B cell (primary cell): Measurements from ENCODE around the gene NUAK1. TPM values are rescaled to one million over a fixed set of nuclear protein-coding genes. Genes with fewer than 3 reads are reported as not detected.

Source experiments
- ATAC-seq: fragments of 200-7000 bp; cut with Tn5 transposase; one replicate; pipeline ENCODE4 v1.10.0; 2021; ENCODE audit warnings: low read depth, mild to moderate bottlenecking, moderate number of reproducible peaks, moderate library complexity
- CTCF ChIA-PET: fragments of 350-600 bp; sonication (Branson Sonifier 250); formaldehyde crosslinking; loops from one replicate; lab custom pipeline; 2021; ENCODE audit warnings: antibody characterized with exemption, inconsistent platforms; lab: Charles Lee
- POLR2A ChIA-PET: fragments of 350-600 bp; sonication (Branson Sonifier 250); formaldehyde crosslinking; loops from one replicate; lab custom pipeline; 2021; ENCODE audit warnings: antibody characterized with exemption; lab: Charles Lee
- DNase-seq: peaks from one replicate; pipeline ENCODE4 v3.0.0; 2013
- H2AFZ ChIP-seq: 2 replicates; pipeline ENCODE4 v1.6.1; 2012; ENCODE audit warnings: mild to moderate bottlenecking, low read depth, low read length; ENCODE audit not compliant: insufficient read depth, poor library complexity, severe bottlenecking
- H3K27ac ChIP-seq, 2 donors: 1 replicate in 1 of 2; 2 replicates in 1 of 2; pipeline ENCODE4 v1.5.1; 2012 to 2013; ENCODE audit warnings: low read length in 2 of 2, mild to moderate bottlenecking in 2 of 2, moderate library complexity in 1 of 2
- H3K27me3 ChIP-seq, 4 experiments: fragments of 200-600 bp in 1 of 4; sonication (generic) in 1 of 4; replicated peaks in 1 of 4; 1 replicate in 2 of 4; 2 replicates in 2 of 4; pipeline versions ENCODE4 v1.6.1 to v1.7.0; 2013 to 2016; ENCODE audit warnings: low read length in 3 of 4, mild to moderate bottlenecking in 2 of 4, mixed read lengths in 1 of 4, moderate library complexity in 1 of 4; ENCODE audit not compliant: insufficient read depth in 4 of 4, control insufficient read depth in 3 of 4; ENCODE audit errors: control extremely low read depth in 1 of 4
- H3K36me3 ChIP-seq, 2 experiments: replicated peaks in 1 of 2; 1 replicate in 1 of 2; 2 replicates in 1 of 2; pipeline versions ENCODE4 v1.6.1 to v1.7.1; 2013; ENCODE audit warnings: low read length in 1 of 2; ENCODE audit not compliant: insufficient read depth in 2 of 2, control insufficient read depth in 1 of 2; ENCODE audit errors: control extremely low read depth in 1 of 2, extremely low read depth in 1 of 2
- H3K4me1 ChIP-seq, 2 donors: fragments of 200-600 bp in 1 of 2; sonication (generic) in 1 of 2; 1 replicate in 1 of 2; 2 replicates in 1 of 2; pipeline versions ENCODE4 v1.5.1 to v1.6.1; 2013 to 2017; ENCODE audit warnings: low read length in 2 of 2; ENCODE audit not compliant: control insufficient read depth in 2 of 2, insufficient read depth in 2 of 2
- H3K4me2 ChIP-seq: replicated peaks from 2 replicates; pipeline ENCODE3; 2012; ENCODE audit warnings: mild to moderate bottlenecking, low read depth, low read length; ENCODE audit not compliant: poor library complexity, severe bottlenecking
- H3K4me3 ChIP-seq, 5 experiments: fragments of 200-600 bp in 1 of 5; sonication (generic) in 1 of 5; 1 replicate in 3 of 5; 2 replicates in 2 of 5; pipeline versions ENCODE4 v1.5.1 to v1.7.0; 2011 to 2016; ENCODE audit warnings: low read length in 4 of 5, mild to moderate bottlenecking in 4 of 5, low read depth in 2 of 5, control low read depth in 1 of 5, moderate library complexity in 1 of 5; ENCODE audit not compliant: insufficient read depth in 1 of 5; ENCODE audit errors: control extremely low read depth in 1 of 5, extremely low read depth in 1 of 5
- H3K79me2 ChIP-seq: fragments of 200-600 bp; sonication (generic); one replicate; pipeline ENCODE4 v1.6.0; 2016; ENCODE audit warnings: low read length; ENCODE audit not compliant: control insufficient read depth, insufficient read depth
- H3K9ac ChIP-seq: fragments of 200-600 bp; sonication (generic); 2 replicates; pipeline ENCODE4 v1.6.1; 2017; ENCODE audit warnings: mild to moderate bottlenecking, low read length, moderate library complexity
- H3K9me3 ChIP-seq, 3 donors: one replicate each; pipeline versions ENCODE4 v1.6.1 to v1.7.1; 2013; ENCODE audit warnings: low read length in 2 of 3; ENCODE audit not compliant: control insufficient read depth in 2 of 3, insufficient read depth in 1 of 3; ENCODE audit errors: control extremely low read depth in 1 of 3
- H4K20me1 ChIP-seq: 2 replicates; pipeline ENCODE4 v1.6.0; 2012; ENCODE audit warnings: mild to moderate bottlenecking, low read length; ENCODE audit not compliant: insufficient read depth, control insufficient read depth, poor library complexity, severe bottlenecking
- H3K27ac Mint-ChIP-seq: one replicate; pipeline ENCODE4 v1.8.0; 2021; ENCODE audit warnings: mixed read lengths
- H3K27me3 Mint-ChIP-seq: one replicate; pipeline ENCODE4 v1.8.0; 2021; ENCODE audit warnings: mixed read lengths
- H3K4me1 Mint-ChIP-seq: one replicate; pipeline ENCODE4 v1.8.0; 2021; ENCODE audit warnings: mixed read lengths
- H3K4me3 Mint-ChIP-seq: one replicate; pipeline ENCODE4 v1.8.0; 2021; ENCODE audit warnings: mixed read lengths
- H3K9me3 Mint-ChIP-seq: one replicate; pipeline ENCODE4 v1.8.0; 2022; ENCODE audit warnings: mixed read lengths; ENCODE audit not compliant: insufficient read depth
- EZH2 ChIP-seq: IDR thresholded peaks from 2 replicates; pipeline ENCODE4 v1.6.1; 2012; ENCODE audit warnings: borderline replicate concordance, low read depth, mild to moderate bottlenecking, moderate library complexity, low read length; ENCODE audit not compliant: insufficient read depth, poor library complexity, severe bottlenecking
- WGBS: methylation state at CpG from one replicate; pipeline ENCODE4 v1.1.5; 2013; ENCODE audit warnings: missing lambda C conversion rate; ENCODE audit not compliant: insufficient coverage; 5-methylcytosine and 5-hydroxymethylcytosine counted together
- intact Hi-C: fragments of 100-400 bp; cut with micrococcal nuclease; formaldehyde crosslinking; loops from one replicate; pipeline ENCODE4 v1.10.0; 2022
- polyA plus RNA-seq: library from polyadenylated mRNA; depleted of rRNA; stranded (reverse); fragments of >200 nt; gene quantifications from 2 replicates; pipeline ENCODE4 v1.2.3, GENCODE V29; 2012
- total RNA-seq, 2 donors: library from RNA; stranded (reverse); fragments of 120-200 nt in 1 of 2; gene quantifications; 1 replicate in 1 of 2; 2 replicates in 1 of 2; pipeline versions ENCODE4 v1.2.3 to v1.2.4, GENCODE V29; 2013 to 2022
- TF ChIP-seq, protein P1 (sequence below): fragments of 200-600 bp; IDR thresholded peaks from one replicate; pipeline ENCODE4 v1.8.0; 2022; ENCODE audit warnings: antibody characterized with exemption, mild to moderate bottlenecking

The NUAK1 gene
- total and polyA plus RNA-seq, 2 donors (not counting 1 experiment from before 2014, with no cell fraction given): not detected

DNA sequence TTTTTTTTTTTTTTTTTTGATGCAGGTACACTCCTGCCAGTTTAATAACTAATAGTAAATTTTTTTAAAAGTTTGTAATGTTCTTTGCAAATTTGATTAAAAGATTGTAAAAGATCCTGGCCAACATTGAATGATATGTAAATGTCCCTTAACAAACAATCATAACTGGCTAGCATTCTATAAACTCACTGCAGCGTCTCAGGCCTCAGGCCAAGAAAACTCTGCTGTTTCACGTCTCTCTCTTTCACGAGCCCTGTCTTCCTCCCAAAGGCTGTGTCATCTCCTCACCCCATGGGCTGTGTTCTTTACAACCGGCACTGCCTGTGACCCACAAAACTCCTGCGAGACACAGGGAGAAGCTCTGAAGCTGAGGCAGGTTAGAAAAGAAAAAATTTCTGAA, 103.3 kb downstream of the NUAK1 start:
- H3K27me3 Mint-ChIP-seq: no peaks in the 10 kb centered on the region
- H3K4me3 ChIP-seq: no peak overlapping the region
- no peak for ATAC-seq
- no peaks in the 10 kb centered on the region for H3K4me1 Mint-ChIP-seq
- POLR2A ChIA-PET: no interaction called here
- TF ChIP-seq, protein P1, sequence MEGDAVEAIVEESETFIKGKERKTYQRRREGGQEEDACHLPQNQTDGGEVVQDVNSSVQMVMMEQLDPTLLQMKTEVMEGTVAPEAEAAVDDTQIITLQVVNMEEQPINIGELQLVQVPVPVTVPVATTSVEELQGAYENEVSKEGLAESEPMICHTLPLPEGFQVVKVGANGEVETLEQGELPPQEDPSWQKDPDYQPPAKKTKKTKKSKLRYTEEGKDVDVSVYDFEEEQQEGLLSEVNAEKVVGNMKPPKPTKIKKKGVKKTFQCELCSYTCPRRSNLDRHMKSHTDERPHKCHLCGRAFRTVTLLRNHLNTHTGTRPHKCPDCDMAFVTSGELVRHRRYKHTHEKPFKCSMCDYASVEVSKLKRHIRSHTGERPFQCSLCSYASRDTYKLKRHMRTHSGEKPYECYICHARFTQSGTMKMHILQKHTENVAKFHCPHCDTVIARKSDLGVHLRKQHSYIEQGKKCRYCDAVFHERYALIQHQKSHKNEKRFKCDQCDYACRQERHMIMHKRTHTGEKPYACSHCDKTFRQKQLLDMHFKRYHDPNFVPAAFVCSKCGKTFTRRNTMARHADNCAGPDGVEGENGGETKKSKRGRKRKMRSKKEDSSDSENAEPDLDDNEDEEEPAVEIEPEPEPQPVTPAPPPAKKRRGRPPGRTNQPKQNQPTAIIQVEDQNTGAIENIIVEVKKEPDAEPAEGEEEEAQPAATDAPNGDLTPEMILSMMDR: no peak
- no peak for TF ChIP-seq EZH2
- no peak overlapping the region for H3K27ac ChIP-seq
- no peaks in the 10 kb centered on the region for H4K20me1 ChIP-seq
- no peak overlapping the region for H3K4me2 ChIP-seq
- no peak overlapping the region for H3K4me3 Mint-ChIP-seq
- no peak overlapping the region for H3K9ac ChIP-seq
- H2AFZ ChIP-seq: no peak overlapping the region
- H3K27me3 ChIP-seq: no peaks in the 10 kb centered on the region
- 89% methylated on average over 3 of the region's 5 CpGs for WGBS
- peaks cover 0 to 14% (median 0%) of the 10 kb centered on the region in 3 donors for H3K9me3 ChIP-seq
- CTCF ChIA-PET: no interaction called here
- no peak for DNase-seq
- intact Hi-C loops: no loop called here
- no peaks in the 10 kb centered on the region for H3K36me3 ChIP-seq
- H3K79me2 ChIP-seq: no peaks in the 10 kb centered on the region
- H3K27ac Mint-ChIP-seq: no peak overlapping the region
- no peaks in the 10 kb centered on the region for H3K4me1 ChIP-seq
- peaks cover 2% of the 10 kb centered on the region for H3K9me3 Mint-ChIP-seq

DNA sequence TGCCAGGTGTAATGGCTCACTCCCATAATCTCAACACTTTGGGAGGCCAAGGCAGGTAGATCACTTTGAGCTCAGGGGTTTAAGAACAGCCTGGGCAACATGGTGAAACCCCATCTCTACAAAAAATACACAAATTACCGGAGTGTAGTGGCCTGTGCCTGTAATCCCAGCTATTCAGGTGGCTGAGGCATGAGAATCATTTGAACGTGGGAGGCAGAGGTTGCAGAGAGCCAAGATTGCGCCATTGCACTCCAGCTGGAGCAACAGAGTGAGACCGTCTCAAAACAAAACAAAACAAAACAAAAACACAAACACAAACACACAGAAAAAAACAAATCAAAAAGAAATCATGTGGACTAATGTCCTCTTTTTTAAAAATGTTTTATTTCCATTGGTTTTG, 104.4 kb downstream of the NUAK1 start:
- H3K79me2 ChIP-seq: no peaks in the 10 kb centered on the region
- no peaks in the 10 kb centered on the region for H3K4me1 Mint-ChIP-seq

More for the DNA sequence above, 104.4 kb downstream of the NUAK1 start:
- no peaks in the 10 kb centered on the region for H3K4me1 ChIP-seq
- WGBS: no CpG with 5 or more reads among the region's 4 CpGs
- TF ChIP-seq, protein P1: no peak
- no peak for TF ChIP-seq EZH2
- H3K9me3 ChIP-seq: peaks cover 0 to 6% (median 0%) of the 10 kb centered on the region in 3 donors
- no peak overlapping the region for H3K4me2 ChIP-seq
- ATAC-seq (no peak), DNase-seq (no peak)
- no peaks in the 10 kb centered on the region for H3K36me3 ChIP-seq
- H4K20me1 ChIP-seq: no peaks in the 10 kb centered on the region
- Mint-ChIP-seq H3K9me3 (peaks cover 2% of the 10 kb centered on the region), H3K27me3 (no peaks in the 10 kb centered on the region), H3K27ac (no peak overlapping the region), H3K4me3 (no peak overlapping the region)
- POLR2A ChIA-PET: no interaction called here
- H3K27me3 ChIP-seq: no peaks in the 10 kb centered on the region
- no peak overlapping the region for H3K27ac ChIP-seq
- no peak overlapping the region for H2AFZ ChIP-seq
- CTCF ChIA-PET: no interaction called here
- no peak overlapping the region for H3K9ac ChIP-seq
- no peak overlapping the region for H3K4me3 ChIP-seq
- intact Hi-C loops: no loop called here
